Measurements from ENCODE around the gene GYS2.
"Not testable (repeated sequence)": the region's sequence is repeated elsewhere in the genome, so short reads cannot be mapped to it uniquely, and the experiment has no call there.

Gene GYS2

DNA sequence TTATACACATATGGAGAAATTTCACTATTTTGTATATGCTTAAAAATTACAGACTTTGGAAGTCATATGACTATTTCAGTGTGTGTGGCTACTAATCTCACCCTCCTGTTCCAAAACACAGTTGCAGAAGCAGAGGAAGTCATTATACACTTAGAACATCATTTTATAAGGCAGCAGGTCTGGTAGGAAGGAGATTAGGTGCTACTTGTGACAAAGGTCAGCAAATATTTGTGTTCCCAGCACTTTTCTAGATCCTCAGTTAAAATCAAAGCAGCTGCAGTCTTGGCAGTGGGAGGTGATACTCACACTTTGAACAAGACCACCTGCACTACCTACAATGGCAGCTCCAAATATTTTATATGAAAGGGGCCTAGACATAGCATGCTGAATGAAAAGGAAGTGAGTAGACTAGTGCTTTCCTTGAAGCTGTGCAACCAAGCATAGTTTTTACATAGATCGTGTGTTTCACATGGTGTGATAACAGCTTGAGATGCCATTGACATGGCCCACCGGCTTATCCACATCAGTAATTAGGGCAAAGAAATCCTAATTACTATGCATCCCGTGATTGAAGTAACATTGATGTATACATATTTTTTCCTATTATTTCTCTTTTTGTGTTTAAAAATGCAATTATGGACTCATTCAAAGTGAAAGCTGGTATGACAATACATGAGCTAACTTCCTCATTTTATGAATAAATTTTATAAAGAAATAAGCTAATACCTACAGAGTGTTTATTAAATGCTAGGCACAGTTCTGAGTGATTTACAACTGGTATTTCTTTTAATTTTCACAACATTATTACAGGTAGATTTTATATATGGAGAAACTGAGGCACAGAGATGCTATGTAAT, 5.3 kb downstream of the GYS2 start:
- no peak for DNase-seq

DNA sequence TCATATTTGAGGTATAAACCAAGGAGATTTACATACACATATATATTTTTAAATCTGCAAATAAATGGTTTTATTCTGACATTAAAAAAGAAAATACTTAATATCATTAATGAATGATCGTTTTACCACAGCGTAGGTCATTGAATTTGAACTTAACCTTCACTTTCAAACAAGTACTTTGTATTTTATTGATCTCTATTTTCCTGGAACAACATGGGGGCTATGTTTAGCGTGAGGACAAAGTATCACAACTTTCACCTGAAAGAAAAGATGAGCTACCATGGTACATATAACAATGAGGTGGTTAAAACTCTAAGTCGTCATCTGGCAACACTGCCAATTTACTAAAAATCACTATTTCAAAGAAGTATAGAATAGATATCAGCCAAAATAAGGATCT, 6.0 kb downstream of the GYS2 start:
- no peak for DNase-seq

DNA sequence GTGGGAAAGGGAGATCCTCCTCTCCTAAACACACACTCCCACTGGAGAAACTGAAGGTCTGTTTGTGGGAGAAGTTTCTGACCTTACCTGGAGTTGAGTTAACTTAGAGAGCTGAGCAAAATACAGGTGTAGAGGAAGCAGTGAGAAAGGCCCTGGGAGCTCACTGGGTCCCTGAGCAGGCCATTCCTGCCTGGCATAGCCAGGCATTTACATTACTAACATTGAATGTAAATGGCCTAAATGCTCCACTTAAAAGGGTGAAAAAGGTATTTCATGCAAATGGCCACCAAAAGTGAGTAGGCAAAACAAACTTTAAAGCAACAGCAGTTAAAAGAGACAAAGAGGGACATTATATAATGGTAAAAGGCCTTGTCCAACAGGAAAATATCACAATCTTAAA, 9.3 kb downstream of the GYS2 start:
- not testable (repeated sequence) for DNase-seq

DNA sequence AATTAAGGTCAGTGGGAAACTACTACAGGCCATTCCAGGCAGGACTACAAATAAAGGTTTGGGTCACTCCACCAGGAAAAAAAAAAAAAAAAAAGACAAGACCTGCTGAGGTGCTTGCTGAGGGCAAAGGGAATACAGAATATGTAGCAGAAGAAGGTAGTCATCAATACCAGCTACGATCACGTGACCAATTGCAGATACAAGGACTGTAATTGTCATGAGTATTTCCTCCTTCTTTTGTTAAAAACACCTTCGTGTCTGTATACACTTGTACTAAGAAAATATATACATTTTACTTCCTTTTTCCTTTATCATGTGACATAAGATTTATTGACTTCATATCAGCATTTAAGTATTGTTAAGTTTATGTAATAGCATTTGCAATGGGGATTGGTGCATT, 19.2 kb downstream of the GYS2 start:
- DNase-seq = no peak

DNA sequence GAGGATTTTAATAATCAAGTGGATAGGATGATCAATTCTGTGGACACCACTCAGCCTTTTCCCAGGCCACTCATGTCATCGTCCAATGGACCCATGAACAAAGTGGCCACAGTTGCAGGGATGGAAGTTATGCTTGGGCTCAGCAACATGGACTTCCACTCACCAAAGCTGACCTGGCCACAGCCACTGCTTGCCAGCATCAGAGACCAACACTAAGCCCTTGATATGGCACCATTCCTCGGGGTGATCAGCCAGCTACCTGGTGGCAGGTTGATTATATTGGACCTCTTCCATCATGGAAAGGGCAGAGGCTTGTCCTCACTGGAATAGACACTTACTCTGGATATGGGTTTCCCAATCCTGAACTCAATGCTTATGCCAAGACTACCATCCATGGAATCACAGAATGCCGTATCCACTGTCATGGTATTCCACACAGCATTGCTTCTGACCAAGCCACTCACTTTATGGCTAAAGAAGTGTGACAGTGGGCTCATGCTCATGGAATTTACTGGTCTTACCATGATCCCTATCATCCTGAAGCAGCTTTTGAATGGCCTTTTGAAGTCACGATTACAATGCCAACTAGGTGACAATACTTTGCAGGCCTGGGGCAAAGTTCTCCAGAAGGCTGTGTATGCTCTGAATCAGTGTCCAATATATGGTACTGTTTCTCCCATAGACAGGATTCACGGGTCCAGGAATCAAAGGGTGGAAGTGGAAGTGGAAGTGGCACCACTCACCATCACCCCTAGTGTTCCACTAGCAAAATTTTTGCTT, 20.1 kb downstream of the GYS2 start:
- not testable (repeated sequence) for DNase-seq

DNA sequence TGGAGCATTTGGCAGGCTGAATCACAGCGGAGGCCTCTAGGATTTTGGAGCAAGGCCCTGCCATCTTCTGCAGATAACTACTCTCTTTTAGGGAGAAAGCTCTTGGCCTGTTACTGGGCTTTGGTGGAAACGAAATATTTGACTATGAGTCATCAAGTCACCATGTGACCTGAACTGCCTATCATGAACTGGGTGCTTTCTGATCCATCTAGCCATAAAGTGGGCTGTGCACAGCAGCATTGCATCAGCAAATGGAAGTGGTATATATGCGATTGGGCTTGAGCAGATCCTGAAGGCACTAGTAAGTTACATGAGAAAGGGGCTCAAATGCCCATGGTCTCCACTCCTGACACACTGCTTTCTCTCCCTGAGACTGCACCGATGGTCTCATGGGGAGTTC, 21.1 kb downstream of the GYS2 start:
- DNase-seq = no peak

DNA sequence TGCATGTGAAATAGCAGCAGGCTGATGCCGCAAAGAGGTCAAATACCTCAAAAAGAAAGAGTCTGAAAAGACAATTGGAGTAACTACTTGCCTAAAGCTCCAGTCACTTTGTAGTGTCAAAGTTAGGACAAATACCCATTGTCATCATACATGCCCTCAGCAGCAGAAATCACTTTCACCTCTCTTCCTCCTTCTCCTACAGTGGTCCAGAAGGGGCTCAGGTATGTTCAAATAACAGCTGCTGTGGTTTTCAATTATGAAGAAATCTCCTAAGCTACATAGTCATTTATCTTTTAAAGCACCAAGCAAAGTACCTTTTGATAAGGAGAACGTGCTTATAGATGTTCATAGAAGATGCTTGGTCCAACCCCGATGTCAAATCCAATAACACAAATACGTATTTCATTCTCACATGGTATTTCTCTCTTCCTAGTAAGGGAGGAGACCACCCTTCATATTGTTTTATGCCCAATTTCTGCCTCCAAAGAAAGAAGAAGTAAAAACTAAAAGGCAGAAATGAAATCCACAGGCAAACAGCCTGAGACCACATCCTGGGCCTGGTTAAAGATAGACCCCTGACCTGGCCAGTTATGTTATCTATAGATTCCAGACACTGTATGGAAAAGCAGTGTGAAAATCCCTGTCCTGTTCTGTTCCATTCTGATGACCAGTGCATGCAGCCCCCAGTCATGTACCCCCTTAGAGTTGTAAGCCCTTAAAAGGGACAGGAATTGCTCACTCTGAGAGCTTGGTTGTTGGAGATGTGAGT, 23.7 kb downstream of the GYS2 start:
- no peak for DNase-seq

DNA sequence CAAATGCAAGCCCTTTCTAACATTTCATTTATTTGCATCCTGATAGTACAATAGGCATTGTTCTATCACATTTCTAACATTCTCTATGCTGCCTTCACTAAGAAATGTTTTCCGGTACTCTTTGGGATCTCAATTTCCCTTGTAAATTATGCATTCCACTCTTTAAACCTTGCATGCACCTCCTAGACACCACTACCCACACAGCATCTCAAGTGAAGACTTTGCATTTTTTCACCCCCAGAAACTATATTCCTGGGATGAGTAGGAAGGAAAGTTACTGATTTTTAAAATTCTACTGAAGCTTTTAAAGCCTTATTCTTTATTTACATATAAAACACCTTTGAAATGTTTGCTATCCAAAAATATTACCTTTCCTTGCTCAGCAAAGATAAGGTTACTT, 27.1 kb downstream of the GYS2 start:
- DNase-seq = no peak

DNA sequence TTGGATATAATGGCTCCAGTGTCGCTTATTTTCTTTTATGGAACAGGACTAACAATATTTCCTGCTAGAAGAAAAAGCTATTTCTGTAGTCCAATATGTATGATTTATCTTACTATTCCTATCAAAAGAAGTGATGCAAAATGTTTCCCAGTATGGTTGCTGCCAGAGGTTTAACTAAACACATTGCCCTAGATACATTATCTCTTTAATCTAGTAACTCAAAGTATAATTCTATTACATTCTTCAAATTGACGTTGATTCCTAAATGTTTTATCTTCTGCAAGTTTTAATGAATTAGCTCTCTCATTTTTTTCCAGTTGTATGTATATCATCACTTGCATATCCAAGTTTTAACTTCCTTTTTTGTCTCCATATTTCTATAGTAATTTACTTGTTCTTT, 28.2 kb downstream of the GYS2 start:
- no peak for DNase-seq

DNA sequence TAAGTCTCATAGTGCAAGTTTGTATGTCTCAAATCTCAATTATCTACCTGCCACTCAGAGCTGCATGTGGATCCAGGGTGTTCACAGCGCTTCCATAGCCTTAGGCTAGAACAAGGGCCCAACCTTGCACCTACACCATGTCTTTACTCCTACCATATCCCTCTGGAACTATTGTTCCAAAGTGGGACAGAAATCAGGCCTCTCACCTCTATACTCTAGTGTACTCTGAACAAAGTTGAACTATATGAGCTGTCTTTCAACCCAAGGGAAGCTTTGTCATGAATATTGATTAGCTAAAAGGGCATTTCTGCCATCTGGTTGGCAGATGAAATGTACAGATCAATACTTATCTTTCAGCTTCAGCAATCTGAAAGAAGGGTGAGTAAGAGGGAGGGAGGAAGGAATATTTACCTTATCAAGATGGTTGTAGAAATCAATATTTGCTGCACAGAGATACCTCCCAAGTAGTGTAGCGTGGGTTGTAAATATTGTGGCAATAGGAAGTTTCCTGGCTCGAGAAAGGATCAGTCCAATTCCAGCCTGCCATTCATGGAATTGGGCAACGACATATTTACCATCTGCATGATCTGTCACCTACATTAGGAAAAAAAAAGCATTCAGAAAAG, 30.8 kb downstream of the GYS2 start:
- no peak for DNase-seq

DNA sequence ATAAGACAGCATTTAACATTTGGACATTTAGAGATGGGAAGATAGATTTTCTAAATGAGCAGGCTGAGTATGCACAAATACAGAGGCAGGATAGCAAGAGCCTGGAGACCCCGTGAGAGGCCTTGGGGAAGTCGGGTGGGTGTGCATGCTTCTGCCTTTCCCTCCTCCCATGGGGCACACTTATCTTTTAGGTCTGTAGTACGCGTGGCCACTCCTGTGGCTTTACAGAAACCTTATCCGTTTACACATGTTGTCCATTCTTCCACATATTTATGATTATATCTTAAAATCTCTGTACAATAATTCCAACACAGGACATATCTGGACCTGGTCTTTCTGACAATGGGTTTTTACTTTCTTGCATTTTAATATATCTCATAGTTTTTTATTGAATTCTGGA, 33.6 kb downstream of the GYS2 start:
- no peak for DNase-seq

DNA sequence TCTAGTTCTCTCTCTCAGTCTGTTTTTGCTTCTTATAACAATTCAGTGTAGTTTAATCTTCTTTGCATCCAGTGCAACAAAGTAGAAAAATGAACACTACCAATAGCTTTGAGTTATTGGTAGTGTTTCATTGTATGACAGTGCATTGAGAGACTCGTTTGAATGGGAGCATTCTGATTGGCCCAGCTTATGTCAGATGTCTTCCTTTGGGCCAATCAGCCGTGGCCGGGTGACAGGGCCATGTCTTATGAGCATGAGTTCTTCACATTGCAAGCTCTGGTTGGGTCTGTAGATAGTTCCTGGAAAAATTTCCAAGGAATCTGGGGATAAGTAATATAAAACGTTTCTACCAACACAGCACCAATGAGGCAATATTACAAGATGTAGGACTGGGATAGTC, 36.5 kb downstream of the GYS2 start:
- DNase-seq = no peak

DNA sequence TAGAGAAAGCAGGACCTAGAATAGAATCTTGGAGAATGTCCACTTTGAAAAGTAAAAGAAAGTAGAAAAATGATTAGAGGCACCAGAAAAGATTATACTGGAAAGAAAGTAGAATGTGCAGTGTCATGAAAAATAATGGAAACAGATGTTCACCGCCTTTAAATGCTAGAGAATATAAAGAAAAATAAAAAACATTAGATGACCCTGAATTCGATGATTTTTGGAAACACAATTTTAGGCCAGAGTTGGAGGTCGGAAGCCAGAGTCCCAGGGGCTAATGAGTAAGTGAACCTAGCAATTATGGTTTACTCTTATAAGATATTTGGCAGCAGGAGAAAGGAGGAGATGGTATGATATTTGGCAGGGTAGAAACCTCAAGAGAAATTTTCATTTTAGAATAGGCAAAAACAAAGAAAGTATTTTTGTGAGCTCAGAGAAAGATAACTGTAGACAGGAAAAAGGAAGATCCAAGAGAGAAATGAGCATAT, 37.7 kb downstream of the GYS2 start:
- DNase-seq = no peak

DNA sequence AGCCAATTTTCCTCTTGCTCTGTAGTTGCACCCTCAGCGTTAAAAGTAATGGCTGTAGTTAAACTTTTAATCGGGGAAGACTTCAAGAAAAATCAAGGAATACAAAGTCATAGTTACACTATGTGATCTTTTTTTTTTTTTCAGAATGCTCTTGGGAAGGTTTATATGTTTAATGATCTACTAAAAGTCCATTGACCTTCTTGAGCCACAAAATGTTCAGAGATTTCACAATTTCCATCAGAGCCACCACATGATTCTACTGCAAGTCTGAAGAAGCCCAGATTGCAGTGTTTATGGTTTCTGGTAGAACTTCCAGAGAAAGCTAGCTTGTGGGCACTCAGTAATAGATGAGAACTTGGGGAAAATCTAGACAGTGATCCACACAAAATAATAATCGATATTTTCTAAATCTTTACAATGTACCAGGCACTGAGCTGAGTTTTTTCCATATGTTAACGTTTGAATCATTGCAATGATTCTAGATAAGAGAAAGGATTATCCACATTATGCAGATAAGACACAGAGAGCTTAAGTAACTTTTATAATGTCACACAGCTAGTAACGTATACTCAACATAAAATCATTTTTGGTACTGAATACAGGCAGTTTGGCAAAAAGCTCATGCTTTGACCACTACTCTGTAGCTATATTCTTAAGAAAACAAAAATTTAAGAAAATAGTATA, 38.3 kb downstream of the GYS2 start:
- DNase-seq = no peak

DNA sequence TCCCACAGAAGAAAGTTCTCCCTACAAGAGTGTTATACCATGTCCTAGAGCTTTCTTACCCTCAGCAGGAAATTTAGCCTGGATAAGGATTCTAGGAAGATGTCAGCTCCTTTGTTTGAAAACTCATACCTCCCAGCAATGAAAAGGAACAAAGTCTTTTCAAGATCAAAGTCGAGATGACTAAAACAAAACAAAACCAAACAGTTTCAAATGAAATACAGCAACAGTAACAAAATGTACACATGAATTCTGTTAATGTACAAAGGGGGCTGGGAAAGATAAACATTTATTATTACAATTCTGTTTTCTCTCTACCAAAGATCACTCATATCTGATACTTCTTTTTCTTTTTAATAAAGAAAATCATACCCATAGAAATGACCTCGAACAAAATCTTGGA, 41.8 kb downstream of the GYS2 start:
- DNase-seq = no peak

DNA sequence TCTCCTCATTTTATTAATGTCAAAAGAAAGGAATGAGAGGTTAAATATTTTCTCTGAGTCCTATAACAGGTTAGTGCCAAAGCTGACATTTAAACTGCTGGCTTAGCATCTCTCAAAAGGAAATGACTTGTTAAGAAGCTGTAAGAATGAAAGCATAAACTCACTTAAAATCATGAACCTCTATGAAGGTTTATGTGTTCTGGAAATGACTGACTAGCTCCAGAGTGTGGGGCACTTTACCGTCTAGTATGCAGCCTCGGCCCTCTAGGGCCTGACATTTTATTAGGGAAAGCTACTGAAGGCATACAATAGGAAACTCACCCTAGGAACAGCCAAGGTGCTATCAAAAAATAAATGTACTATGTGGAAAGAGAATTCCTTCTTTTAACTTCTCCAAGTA, 43.5 kb downstream of the GYS2 start:
- DNase-seq = no peak

DNA sequence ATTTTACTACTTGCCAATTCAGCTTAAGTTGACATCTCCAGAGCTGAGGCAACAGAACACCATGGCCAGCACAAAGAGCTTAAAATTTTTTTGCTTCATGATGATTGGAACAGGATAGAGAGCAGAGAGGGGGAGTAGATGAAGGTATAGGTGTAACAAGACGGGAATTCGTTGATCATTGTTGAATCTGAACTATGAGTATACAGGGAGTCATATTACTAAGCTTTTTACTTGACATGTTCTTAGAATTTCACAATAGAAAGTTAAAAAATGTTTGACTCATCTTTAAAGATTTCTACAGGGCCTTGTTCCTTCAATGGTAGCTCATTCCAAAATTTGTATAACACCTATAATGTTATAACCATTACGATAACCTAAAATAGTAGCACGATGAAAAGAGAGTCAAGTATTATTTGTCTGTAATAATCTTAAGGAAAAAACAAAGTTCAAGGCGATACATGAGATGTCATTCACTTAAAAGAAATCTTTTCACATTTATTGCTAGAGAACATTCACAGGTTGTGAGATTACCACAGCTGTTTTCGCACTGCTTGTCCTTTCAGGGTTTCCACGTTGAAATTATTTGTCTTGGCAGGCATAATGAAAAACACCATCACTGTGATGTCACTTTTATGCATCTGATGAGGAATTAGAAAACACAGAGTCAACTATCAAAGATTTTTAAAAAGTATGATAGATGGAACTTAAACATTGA, 44.6 kb downstream of the GYS2 start:
- DNase-seq = no peak

DNA sequence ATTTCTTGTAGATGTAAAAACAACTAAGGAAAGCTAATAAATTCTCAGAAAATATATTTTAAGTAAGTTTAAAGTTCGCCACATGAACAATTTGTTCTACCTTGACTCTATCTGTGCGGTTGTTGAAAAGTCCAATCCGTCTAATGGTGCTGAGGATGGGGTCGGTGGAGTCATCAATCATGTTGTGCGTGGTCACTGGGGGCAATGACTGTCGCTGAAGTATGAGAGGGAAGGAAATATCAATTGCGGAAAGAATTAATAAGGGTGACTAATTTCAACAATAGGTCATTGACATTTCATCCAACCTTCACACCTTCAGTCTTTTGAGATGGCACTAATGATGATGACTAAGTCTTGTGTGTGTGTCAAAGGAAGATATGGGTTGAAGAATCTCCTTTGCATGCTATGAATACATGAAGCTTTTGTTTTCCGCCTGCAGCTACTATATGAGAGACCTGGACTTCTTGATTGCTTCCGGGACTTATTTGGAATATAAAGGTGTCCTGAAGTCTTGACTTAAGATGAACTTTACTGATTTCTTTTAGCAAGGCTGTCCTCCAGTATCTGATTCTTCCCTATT, 46.5 kb downstream of the GYS2 start:
- DNase-seq = no peak

DNA sequence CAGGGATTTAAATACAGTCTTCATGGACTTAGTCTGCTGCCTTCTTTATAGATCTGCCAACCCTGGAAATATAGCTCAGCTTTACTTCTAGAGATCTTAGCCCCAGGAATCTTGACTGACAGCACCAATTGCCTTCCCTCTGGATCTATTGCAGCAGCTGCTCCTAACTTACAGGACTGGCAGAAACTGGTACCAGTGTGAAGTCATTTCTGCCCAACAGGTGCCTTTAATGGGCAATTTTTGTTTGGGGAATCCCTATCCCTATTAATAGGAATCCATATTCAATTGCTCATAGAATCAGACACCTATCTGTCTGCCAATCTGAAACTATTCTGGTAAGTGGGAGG, 51.3 kb downstream of the GYS2 start:
- DNase-seq = no peak

DNA sequence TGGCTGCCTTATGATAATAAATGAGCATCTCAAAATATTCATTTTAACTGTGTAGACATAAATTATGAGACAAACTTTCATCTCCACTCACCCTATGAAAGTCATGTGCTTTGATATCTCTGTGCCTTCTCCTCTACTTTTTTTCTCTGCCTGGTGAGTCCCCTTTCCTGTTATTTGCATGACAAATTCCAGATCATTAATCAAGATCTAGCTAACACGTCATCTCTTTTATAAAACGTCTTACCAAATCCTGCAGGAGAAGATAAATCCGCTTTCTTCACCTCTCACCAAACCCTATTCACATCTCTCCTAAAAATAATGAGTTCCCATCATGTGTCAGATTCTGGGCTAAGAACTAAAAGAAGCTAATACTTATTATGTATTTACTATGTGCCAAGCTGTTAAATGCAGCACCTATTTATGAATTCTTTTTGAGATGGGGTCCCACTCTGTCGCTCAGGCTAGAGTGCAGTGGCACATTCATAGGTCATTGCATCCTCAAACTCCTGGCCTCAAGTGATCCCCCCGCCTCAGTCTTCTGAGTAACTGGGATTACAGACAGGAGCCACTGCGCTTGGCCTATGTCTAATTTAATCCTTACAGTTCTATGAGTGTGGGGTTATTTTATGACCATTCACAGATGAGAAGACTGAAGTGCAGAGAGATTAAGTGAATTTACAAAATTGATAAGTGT, 51.9 kb downstream of the GYS2 start:
- no peak for DNase-seq

Measured in activated naive CD4-positive, alpha-beta T cell treated with Interleukin-2 at 50 U/mL for 16 hours (primary cell).